Endothelial cell of umbilical vein (primary cell): Measurements from ENCODE around the gene CCDC179. TPM values are rescaled to one million over a fixed set of nuclear protein-coding genes. Genes with fewer than 3 reads are reported as not detected.
A peak's percentile ranks its signal among the peaks of the same experiment; 100 is the strongest.

Experiments used
- BruUV-seq: library from RNA; stranded (reverse); fragments of 400-500 nt; replicated peaks from 2 replicates; lab custom pipeline; 2021; lab: Mats Ljungman, UMichigan
- CTCF ChIA-PET: fragments of 300-600, 350-600 bp; sonication (Branson Sonifier 250); formaldehyde crosslinking; loops from one replicate; lab custom pipeline; 2021; ENCODE audit warnings: antibody characterized with exemption, inconsistent platforms; lab: Charles Lee
- POLR2A ChIA-PET: fragments of 300-600, 350-600 bp; sonication (Branson Sonifier 250); formaldehyde crosslinking; loops from one replicate; lab custom pipeline; 2021; ENCODE audit warnings: antibody characterized with exemption, inconsistent platforms; lab: Charles Lee
- DNase-seq: peaks from one replicate; pipeline ENCODE4 v3.0.0-alpha.2; 2011; ENCODE audit warnings: low read depth, low spot score
- FAIRE-seq: peaks from 2 replicates; lab custom pipeline; 2011; peaks lifted over from hg19 to GRCh38; lab: Jason Lieb, UNC
- H2AFZ ChIP-seq: 2 replicates; pipeline ENCODE4 v1.6.0; 2012; ENCODE audit warnings: low read depth, low read length, control low read depth, inconsistent platforms
- H3K27ac ChIP-seq: 2 replicates; pipeline ENCODE4 v1.5.1; 2011; ENCODE audit warnings: low read depth, mild to moderate bottlenecking, control low read depth, low read length, moderate library complexity; ENCODE audit not compliant: insufficient read depth
- H3K27me3 ChIP-seq, 2 experiments: 2 replicates each; pipeline versions ENCODE4 v1.6.0 to v1.6.1; 2011; ENCODE audit warnings: low read length in 2 of 2, mixed read lengths in 1 of 2; ENCODE audit not compliant: control insufficient read depth in 2 of 2, insufficient read depth in 2 of 2
- H3K36me3 ChIP-seq, 2 experiments: 2 replicates in 1 of 2; 3 replicates in 1 of 2; pipeline ENCODE4 v1.5.1; 2011; ENCODE audit warnings: low read length in 2 of 2, mild to moderate bottlenecking in 1 of 2, moderate library complexity in 1 of 2; ENCODE audit not compliant: control insufficient read depth in 2 of 2, insufficient read depth in 2 of 2; ENCODE audit errors: extremely low read depth in 1 of 2
- H3K4me1 ChIP-seq: 3 replicates; pipeline ENCODE4 v1.5.1; 2011; ENCODE audit warnings: mild to moderate bottlenecking, low read length; ENCODE audit not compliant: control insufficient read depth, insufficient read depth; ENCODE audit errors: extremely low read depth
- H3K4me2 ChIP-seq: 2 replicates; pipeline ENCODE4 v1.6.1; 2011; ENCODE audit warnings: low read length, control low read depth, mixed read lengths; ENCODE audit not compliant: insufficient read depth
- H3K4me3 ChIP-seq, 3 experiments: fragments of 200-600 bp in 1 of 3; sonication (generic), shearing (Covaris generic) in 1 of 3; replicated peaks in 1 of 3; 2 replicates each; pipeline ENCODE4 v1.5.1; 2011 to 2016; ENCODE audit warnings: control low read depth in 3 of 3, low read length in 3 of 3, mild to moderate bottlenecking in 2 of 3, inconsistent platforms in 1 of 3, low read depth in 1 of 3, moderate library complexity in 1 of 3; ENCODE audit not compliant: insufficient read depth in 1 of 3
- H3K79me2 ChIP-seq: 2 replicates; pipeline ENCODE4 v1.6.0; 2012; ENCODE audit warnings: low read length, inconsistent platforms; ENCODE audit not compliant: control insufficient read depth, insufficient read depth
- H3K9ac ChIP-seq: replicated peaks from 2 replicates; pipeline ENCODE3; 2011; ENCODE audit warnings: low read length, control low read depth; ENCODE audit not compliant: insufficient read depth; ENCODE audit errors: extremely low read depth
- H3K9me1 ChIP-seq: replicated peaks from 3 replicates; pipeline ENCODE4 v1.6.0; 2011; ENCODE audit warnings: mild to moderate bottlenecking, low read length; ENCODE audit not compliant: control insufficient read depth, insufficient read depth; ENCODE audit errors: extremely low read depth
- H3K9me3 ChIP-seq: replicated peaks from 2 replicates; pipeline ENCODE4 v1.5.1; 2012; ENCODE audit warnings: low read length, inconsistent platforms; ENCODE audit not compliant: control insufficient read depth, insufficient read depth
- H4K20me1 ChIP-seq: replicated peaks from 2 replicates; pipeline ENCODE3; 2011; ENCODE audit warnings: mild to moderate bottlenecking, low read length; ENCODE audit not compliant: control insufficient read depth, insufficient read depth; ENCODE audit errors: extremely low read depth
- JUN ChIP-seq: IDR thresholded peaks from 2 replicates; pipeline ENCODE4 v1.6.1; 2011; ENCODE audit warnings: borderline replicate concordance, low read depth; ENCODE audit not compliant: insufficient read length, insufficient read depth
- dilution Hi-C: fragments of 300-500 bp; cut with MboI; formaldehyde crosslinking; loops from one replicate; pipeline ENCODE4 v1.15.0; 2019; ENCODE audit warnings: low sequenced_read_pairs; ENCODE audit not compliant: extremely low pct_ligation_motif_present
- intact Hi-C: fragments of 100-400 bp; cut with micrococcal nuclease; formaldehyde crosslinking; loops from one replicate; pipeline ENCODE4 v1.10.0; 2022
- polyA plus RNA-seq, 4 experiments: library from polyadenylated mRNA; depleted of rRNA in 3 of 4; stranded (reverse) in 3 of 4; unstranded in 1 of 4; fragments of >200 nt; gene quantifications; 2 replicates each; pipeline versions ENCODE4 v1.2.1 to v1.2.3, GENCODE V29; 2011 to 2012; ENCODE audit warnings: missing spikeins in 1 of 4
- total RNA-seq: library from RNA; stranded (reverse); gene quantifications from 2 replicates; pipeline ENCODE4 v1.2.3, GENCODE V29; 2021
- TF ChIP-seq, protein P1 (sequence below): IDR thresholded peaks from 2 replicates; pipeline ENCODE4 v1.6.1; 2011; ENCODE audit not compliant: insufficient read depth, insufficient read length

CCDC179 gene
- total and polyA plus RNA-seq, 2 donors (not counting 3 experiments of a cell fraction or from before 2014, with no cell fraction given): not detected

DNA sequence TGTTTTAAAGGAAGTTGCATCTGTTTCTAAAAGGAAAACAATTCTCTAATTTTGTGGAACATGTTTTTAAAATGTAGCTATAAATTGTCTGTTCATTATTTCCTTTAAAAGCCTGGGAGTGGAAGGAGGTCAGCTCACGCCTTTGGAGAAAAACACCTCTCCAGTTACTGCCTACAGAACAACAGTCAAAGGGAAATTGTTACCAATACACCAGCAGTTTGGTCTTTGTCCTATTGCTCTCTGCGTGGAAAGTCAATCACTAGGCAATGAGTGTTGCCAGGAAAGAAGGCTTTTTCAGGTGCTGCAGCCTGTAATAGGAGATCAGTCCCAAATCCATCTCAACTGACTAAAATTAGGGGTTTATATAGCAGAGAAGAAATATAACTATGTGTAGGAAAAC, 52.9 kb downstream of the CCDC179 start:
- Histone ChIP-seq H3K4me3 (no peak overlapping the region), H3K9me1 (no peaks in the 10 kb centered on the region), H3K9me3 (peaks cover 5% of the 10 kb centered on the region), H3K4me1 (peaks cover 29% of the 10 kb centered on the region), H2AFZ (peak overlapping the region; percentile 4), H3K79me2 (no peaks in the 10 kb centered on the region), H3K9ac (peak overlapping the region; percentile 3), H3K27me3 (no peaks in the 10 kb centered on the region), H3K27ac (peak overlapping the region; percentile 52), H3K4me2 (peak overlapping the region; percentile 60), H3K36me3 (no peaks in the 10 kb centered on the region), H4K20me1 (no peaks in the 10 kb centered on the region)
- ChIA-PET POLR2A (no interaction called here), CTCF (interaction anchor here (1.0 to 5.5 kb wide), 7 partner anchors 10 to 104 kb away, joined by 3 to 26 read pairs (median 8); partner anchors contain the start of gene SVIP)
- DNase-seq: peak; percentile 75
- TSS peak; percentile 79 for BruUV-seq
- TF ChIP-seq, protein P1, sequence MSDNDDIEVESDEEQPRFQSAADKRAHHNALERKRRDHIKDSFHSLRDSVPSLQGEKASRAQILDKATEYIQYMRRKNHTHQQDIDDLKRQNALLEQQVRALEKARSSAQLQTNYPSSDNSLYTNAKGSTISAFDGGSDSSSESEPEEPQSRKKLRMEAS: no peak
- dilution Hi-C loops: no loop called here
- intact Hi-C loops: no loop called here
- FAIRE-seq: no peak

DNA sequence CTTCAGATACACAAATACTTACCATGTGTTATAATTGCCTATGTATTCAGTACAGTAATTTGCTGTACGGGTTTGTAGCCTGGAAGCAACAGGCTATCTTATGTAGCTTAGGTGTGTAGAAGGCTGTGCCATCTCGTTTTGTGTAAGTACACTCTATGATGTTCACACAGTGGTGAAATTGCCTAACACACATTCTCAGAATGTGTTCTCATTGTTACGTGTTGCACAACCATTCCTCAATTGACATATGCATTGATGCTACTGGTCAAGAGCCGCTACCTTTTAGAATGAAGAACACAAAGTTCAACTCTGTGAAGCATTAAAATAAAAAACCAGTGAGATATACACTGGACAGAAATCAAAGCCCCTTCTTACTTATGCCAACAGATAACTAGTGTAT, 57.4 kb downstream of the CCDC179 start:
- no peaks in the 10 kb centered on the region for H3K36me3 ChIP-seq
- H4K20me1 ChIP-seq: no peaks in the 10 kb centered on the region
- FAIRE-seq (no peak), DNase-seq (no peak)
- ChIA-PET CTCF (no interaction called here), POLR2A (no interaction called here)
- no peak for TF ChIP-seq JUN
- intact Hi-C loops (no loop called here), dilution Hi-C loops (no loop called here)
- BruUV-seq: no TSS peak
- no peak overlapping the region for H3K4me2 ChIP-seq
- no peak overlapping the region for H3K4me3 ChIP-seq
- no peaks in the 10 kb centered on the region for H3K9me1 ChIP-seq
- no peaks in the 10 kb centered on the region for H3K79me2 ChIP-seq
- no peaks in the 10 kb centered on the region for H3K9me3 ChIP-seq
- H3K4me1 ChIP-seq: peaks cover 15% of the 10 kb centered on the region
- H3K9ac ChIP-seq: no peak overlapping the region
- H3K27me3 ChIP-seq: no peaks in the 10 kb centered on the region
- no peak overlapping the region for H2AFZ ChIP-seq
- no peak overlapping the region for H3K27ac ChIP-seq
